Activated CD4-positive, alpha-beta T cell treated with anti-CD3 and anti-CD28 coated beads for 1 hour (primary cell): ENCODE measurements around the gene USP37.

ENCODE experiments used
- DNase-seq: peaks from one replicate; pipeline ENCODE4 v3.0.0-alpha.2; 2020

USP37 gene, protein sequence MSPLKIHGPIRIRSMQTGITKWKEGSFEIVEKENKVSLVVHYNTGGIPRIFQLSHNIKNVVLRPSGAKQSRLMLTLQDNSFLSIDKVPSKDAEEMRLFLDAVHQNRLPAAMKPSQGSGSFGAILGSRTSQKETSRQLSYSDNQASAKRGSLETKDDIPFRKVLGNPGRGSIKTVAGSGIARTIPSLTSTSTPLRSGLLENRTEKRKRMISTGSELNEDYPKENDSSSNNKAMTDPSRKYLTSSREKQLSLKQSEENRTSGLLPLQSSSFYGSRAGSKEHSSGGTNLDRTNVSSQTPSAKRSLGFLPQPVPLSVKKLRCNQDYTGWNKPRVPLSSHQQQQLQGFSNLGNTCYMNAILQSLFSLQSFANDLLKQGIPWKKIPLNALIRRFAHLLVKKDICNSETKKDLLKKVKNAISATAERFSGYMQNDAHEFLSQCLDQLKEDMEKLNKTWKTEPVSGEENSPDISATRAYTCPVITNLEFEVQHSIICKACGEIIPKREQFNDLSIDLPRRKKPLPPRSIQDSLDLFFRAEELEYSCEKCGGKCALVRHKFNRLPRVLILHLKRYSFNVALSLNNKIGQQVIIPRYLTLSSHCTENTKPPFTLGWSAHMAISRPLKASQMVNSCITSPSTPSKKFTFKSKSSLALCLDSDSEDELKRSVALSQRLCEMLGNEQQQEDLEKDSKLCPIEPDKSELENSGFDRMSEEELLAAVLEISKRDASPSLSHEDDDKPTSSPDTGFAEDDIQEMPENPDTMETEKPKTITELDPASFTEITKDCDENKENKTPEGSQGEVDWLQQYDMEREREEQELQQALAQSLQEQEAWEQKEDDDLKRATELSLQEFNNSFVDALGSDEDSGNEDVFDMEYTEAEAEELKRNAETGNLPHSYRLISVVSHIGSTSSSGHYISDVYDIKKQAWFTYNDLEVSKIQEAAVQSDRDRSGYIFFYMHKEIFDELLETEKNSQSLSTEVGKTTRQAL

DNA sequence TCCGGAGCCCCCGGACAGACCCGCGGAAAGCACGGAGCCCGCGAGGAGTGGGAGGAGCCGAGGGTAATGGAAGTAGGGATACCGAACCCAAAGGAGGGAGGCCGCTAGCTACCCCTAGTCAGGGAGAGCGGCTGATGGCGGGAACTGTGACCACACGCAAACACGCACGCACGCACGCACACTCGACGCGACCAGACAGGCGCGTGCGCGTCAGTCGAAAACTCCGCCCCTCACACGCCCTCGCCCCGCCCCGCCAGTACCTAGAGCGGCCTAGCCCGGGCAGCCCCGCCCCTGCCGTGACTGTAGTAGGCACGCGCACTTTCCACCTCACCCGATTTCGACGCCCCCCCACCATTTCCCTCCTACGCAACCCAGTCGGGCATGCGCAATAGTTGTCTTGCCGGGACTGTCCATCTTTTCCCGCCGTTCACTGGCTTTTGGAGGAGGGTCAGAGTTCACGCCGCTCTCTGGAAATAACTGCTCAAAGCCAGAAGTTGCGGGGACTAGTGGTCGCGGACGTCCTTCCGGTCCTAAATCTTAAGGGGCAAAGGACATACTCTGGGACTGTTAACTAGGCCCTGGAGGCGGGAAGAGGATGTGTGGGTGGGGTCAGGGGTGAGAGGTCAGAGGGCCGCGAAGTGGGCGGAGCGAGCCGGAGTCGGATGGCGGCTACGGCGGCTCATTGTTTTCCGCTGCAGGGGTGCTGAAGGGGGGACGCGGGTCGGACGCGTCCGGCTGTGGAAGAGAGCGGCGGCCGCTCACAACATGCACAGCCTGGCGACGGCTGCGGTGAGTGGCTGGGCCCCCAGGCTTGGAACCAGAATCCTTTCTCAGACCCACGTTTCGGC, at the start of gene USP37, which contains the start of gene CNOT9:
TSS of gene USP37 (minus strand) at position 162 of the 848 bp plus-strand sequence. CDS start 9,698 bp downstream, outside the sequence.
TSS of gene CNOT9 (plus strand) at position 650 of the 848 bp plus-strand sequence. CDS start at position 766, 116 bp downstream.
- DNase-seq: peak; percentile 100

DNA sequence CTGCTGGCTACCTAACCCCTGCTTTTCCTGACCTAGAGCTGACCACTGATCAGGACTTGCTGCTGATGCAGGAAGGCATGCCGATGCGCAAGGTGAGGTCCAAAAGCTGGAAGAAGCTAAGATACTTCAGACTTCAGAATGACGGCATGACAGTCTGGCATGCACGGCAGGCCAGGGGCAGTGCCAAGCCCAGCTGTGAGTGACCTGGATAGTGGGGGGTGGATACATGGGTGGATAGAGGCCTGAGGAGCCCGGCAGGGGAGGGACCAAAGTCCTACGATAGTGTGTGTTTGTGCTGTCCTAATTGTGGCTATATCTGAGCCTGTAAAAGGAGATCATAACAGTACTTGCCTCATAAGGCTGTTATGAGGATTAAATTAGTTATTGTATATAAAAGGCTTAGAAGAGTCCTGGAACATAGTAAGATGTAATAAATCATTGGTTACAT, 47.7 kb upstream of the USP37 start:
- DNase-seq: no peak

GRCh38 chr2:218607436-218608115, 39.4 kb upstream of the USP37 start, which contains the start of gene PLCD4:
PLCD4 (plus strand) TSS chr2:218607899; CDS start chr2:218615740, 7,841 bp downstream.
- no peak for DNase-seq

GRCh38 chr2:218605432-218605831, 37.3 kb upstream of the USP37 start:
- DNase-seq: no peak

- DNase-seq: no peak
These were observed 17.4 kb upstream of the USP37 start for GRCh38 chr2:218585541-218585940.

GRCh38 chr2:218583983-218584850, 16.1 kb upstream of the USP37 start:
- no peak for DNase-seq

- DNase-seq: no peak
These were observed 13.9 kb upstream of the USP37 start for GRCh38 chr2:218582076-218582475.

DNA sequence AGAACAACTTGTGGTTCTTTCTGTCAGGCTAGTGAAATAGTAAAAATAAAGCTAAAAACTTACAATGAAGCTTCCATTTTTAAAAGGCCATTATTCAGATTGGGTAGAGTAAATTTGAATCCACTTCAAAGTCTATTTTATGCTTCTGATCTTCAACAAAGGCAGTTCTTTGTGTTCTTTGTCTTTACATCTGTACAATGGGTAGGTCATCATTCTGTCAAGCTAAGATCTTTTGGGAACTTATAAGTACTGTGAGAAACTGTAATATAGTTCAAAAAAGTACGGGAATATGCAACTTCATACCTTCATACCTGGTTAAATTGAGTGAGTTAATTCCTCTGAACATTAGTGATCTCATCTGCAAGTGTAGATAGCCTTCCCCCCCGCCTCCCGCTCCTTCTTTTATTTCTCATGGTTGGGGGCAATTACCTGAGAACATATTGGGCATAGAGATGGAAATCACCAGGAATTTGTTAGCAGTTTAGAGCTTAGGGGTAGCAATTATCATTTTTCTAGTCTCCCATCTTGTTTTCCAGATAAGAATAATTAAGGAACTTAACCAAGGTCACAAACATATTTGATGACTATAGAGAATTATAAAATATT, 10.2 kb upstream of the USP37 start:
- no peak for DNase-seq

DNA sequence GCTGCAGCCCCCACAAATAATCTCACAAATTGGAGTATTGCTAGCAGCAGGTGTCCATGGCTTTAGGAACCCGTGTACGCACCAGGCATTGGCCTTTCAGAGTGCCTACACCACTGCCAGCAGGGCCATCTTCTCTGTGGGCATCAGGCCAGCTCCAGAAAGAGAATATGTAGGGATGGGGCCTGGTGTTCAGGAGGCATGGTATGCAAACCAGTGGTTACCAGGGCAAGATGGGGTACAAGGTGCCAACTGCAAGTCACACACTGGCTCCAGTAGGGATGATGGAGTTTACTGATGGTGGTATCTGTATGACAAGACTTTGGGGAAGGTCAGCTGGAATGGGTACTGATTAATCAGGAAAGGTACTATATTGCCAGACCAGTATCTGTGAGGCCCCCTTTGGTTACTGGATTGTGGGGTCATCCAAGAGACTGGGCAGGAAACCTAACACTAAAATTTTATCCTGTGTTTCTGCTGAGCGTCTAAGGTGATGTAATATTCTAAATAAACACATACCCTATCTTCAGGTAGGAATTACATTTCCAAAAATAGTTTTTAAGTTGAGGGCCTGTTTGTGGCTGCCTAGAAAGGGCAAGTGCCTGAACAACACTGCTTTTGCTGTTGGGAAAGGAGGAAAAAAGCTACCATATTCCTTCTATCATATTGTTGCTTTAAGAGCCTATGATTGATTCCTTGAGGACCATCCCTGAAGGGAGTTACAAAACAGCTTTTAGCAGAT, 9.5 kb upstream of the USP37 start:
- no peak for DNase-seq

DNA sequence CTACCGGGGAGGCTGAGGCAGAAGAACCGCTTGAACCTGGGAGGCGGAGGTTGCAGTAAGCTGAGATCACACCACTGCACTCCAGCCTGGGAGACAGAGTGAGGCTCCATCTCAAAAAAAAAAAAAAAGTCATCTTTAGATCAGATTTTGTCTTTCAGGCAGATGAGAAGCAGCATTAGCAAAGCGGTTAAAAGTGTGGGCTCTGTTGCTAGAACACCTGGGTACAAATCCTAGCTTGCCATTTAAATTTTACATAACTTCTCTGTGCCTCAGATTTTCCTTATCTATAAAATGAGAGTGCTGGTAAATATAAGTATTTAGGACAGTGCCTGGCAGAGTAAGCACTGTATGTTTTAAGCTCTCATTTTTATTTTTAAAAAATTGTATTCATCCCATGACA, 8.7 kb upstream of the USP37 start:
- no peak for DNase-seq

DNA sequence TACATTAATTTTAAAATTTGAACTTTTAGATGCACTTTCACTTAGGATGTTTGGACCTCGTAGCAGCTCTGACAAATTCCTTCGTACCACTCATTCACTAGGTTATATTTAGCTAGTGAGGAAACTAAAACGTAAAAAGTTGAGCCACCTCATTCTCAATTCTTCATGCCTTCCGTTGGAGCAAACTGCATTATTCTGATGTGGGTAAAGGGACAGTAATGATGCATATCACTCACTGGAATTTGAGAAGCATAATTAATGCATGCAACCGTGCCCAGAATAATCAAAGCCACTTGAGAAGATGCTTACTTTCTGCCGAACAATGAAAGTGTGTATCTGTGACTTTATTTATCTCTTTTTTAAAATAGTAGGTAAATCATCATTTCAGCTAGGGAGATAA, 2.7 kb upstream of the USP37 start:
- no peak for DNase-seq

- no peak for DNase-seq
These were observed 1.7 kb upstream of the USP37 start for GRCh38 chr2:218569661-218570500.

DNA sequence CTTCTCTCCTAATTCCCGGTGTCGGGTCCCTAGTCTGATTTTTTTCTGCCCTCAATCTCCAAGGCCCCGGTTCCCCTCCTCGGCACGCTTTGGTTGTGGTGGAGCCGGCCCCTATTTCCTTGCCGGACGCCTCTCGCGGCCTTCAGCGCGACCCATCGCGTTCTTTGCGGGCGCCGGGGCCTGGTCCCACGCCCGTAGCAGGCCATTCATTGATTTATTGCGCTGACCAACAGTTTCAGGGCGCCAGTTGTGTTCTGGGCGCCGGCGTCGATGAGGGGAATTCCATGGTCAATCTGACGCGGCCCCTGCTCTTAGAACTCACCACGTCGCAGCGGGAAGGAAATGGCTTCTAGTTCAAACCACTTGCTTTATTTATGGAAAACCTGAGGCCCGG, 884 bp upstream of the USP37 start:
- DNase-seq: peak; percentile 50

GRCh38 chr2:218567797-218568189, 358 bp downstream of the USP37 start:
- no peak for DNase-seq

DNA sequence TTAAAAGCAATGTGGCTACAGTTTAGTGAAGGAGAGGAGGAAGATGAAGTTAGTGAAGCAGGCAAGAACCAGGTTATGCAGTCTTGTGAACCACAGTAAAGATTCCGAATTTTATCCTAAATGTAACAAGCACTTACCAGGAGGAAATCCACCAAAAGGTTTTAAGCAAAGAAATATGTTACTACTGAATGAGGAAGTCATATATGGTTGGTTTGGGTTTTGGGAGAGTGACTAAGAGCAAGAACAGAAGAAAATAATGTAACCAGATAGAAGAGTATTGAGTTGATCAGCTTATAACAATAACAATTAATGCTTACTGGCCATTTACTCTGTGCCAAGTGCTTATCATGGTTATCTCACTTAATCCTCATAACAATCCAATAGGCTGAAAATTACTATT, 1.9 kb downstream of the USP37 start:
- no peak for DNase-seq

DNA sequence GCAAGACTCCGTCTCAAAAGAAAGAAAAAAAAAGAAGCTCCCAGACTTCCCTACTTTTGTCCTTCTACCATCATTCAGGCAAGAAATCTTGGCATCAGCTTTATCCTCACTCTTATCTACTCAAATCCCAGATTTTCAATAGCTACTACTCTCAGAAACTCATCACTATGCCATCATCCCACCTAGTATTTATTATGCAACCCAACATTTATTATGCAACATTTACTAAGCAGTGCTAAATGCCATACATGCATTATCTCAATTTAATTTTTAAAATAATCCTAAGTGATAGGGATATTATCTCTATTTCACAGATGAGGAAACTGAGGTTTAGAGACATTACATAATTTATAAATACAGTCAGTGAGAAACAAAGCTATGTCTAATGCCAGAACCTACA, 4.1 kb downstream of the USP37 start:
- DNase-seq: no peak

- DNase-seq: no peak
These were observed 9.2 kb downstream of the USP37 start for GRCh38 chr2:218558986-218559385.

DNA sequence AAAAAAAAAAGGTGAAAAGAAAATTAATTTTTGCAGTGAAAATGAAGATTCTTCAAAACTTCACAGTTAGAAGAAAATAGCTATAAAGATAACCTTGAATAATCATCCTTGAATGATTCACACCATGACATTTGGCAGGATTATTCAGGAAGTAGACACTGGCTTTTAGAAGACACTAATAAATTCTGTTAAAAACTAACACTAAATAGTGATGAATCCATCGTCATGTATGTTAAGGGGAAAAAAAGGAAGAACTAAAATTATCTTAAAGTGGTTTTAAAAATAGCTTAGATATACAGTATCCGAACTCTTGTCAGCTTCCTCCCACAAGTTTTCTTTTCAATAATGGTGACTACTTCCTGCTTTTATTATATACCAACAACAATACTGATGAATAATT, 10.2 kb downstream of the USP37 start:
- no peak for DNase-seq

- DNase-seq: no peak
These were observed 12.6 kb downstream of the USP37 start for GRCh38 chr2:218555527-218555926.
